HL-60/S4 (cell line): ENCODE data around the gene GM2A.
"Not testable (repeated sequence)": the region's sequence is repeated elsewhere in the genome, so short reads cannot be mapped to it uniquely, and the experiment has no call there.

ENCODE experiments used
- in situ Hi-C: fragments of 300-500 bp; cut with MboI; formaldehyde crosslinking; loops from 2 replicates; pipeline ENCODE4 v1.14.3; 2022; ENCODE audit warnings: low sequenced_read_pairs

Gene GM2A

GRCh38 chr5:151227918-151228447 is 25.0 kb upstream of the GM2A start:
- in situ Hi-C loops, result no loop called here

GRCh38 chr5:151228986-151229385 is 24.0 kb upstream of the GM2A start:
- in situ Hi-C loops, result no loop called here

DNA sequence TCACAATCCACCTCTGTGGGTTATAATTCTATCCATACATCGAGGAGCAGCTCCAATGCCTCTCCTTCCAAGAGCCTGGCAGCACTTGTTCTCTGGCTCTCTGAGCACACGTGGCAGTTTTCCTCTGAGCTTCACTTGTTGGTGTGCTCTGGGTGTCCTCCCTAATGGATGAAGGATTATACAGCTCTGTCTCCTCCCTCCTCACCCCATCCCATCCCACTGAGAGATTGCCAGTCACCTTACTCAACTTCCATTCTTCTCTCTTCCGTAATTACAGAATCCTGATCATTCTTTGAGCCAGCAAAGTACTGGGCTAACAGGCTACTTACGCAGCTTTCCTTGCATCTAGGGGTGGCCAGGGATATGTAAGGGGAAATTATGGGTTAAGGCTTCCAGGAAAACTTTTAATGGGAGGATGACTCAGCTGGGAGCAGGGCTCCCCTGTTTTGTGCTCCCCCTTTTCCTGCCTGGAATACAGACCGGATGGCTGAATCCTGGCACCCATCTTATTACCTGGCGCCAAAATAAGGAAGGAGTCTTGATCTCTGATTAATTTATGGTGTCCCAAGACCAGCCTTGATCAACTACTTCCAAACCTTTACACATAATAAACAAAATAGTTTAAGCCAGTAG is 22.8 kb upstream of the GM2A start:
- in situ Hi-C loops, result no loop called here

- in situ Hi-C loops, result no loop called here
Measured at GRCh38 chr5:151231359-151231758, 21.6 kb upstream of the GM2A start.

- in situ Hi-C loops, result no loop called here
Measured at GRCh38 chr5:151233616-151234085, 19.3 kb upstream of the GM2A start.

DNA sequence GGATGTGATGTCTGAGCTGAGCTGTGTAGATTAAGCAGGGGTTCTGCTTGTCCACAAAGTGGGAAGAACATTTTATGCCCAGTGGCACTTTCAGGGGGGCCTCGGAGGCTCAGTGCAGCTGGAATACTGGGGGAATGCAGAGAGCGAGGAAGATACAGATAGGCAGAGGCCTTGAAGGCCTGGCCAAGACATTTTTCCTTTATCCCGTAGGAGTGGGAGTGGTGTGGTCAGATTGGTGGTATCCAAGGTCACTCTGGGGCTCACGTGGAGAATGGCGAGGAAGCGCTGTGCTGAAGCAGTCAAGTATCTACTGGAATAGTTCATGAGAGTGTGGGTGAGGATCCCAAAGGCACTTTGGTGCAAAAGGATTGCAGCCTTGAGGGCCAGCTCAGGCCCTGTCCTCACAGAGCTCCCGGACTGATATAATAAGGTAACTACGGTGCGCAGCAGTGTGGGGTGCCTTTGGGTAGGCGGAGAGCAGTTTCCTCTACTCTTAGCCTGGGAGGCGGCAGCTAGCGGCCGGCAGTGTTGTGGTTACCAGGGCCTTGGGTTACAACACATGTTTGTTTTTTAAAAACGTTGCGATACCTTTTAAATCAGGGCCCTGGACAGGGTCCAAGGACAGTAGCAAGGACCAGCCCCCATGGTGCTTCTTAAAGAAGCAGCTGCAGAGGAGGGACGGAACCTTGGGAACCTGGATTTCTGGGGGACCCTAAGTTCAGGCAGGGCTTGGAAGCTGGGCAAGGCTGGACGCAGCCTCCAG is 18.3 kb upstream of the GM2A start:
- in situ Hi-C loops, result no loop called here

DNA sequence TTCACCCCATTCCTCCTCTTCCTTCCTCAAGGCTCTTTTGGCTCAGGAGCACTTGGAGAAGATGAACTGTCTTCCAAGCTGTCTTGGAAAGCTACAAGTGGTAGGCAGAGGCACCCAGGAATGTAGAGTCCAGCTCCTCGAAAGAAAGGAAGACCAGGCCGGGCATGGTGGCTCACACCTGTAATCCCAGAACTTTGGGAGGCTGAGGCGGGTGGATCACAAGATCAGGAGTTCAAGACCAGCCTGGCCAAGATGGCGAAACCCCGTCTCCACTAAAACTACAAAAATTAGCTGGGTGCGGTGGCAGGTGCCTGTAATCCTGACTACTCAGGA is 17.8 kb upstream of the GM2A start:
- in situ Hi-C loops, result not testable (repeated sequence)

DNA sequence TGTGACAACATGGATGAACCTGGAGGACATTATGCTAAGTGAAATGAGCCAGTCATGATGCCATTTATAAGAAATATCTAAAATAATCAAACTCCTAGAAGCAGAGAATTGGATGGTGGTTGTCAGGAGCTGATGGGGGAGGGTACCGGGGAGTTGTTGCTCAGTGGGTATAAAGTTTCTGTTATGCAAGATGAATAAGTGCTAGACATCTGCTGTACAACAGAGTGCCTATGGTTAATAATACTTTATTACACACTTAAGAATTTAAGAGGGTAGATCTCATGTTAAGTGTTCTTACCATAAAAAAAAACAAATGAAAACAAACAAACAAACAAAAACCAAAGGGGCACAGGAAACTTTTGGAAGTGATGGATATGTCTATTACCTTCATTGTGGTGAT is 16.1 kb upstream of the GM2A start:
- in situ Hi-C loops, result no loop called here

DNA sequence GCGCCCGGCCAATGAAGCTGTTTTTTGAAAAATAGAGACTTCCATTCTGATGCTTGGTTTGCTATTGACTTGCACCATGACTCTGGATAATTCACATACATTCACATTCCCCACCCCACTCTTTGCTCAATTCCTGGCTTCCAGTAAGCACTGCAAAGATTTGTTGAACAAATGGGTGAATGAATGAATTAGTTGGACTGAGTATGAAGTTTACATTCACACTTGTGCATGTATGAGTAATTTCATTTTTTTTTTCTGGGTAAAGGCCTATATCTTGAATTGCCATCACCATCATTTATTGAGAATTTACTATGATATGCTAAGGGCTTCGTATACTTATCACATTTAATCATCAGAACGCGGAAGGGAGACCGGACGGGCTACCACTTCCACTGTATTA is 15.3 kb upstream of the GM2A start:
- in situ Hi-C loops, result no loop called here

DNA sequence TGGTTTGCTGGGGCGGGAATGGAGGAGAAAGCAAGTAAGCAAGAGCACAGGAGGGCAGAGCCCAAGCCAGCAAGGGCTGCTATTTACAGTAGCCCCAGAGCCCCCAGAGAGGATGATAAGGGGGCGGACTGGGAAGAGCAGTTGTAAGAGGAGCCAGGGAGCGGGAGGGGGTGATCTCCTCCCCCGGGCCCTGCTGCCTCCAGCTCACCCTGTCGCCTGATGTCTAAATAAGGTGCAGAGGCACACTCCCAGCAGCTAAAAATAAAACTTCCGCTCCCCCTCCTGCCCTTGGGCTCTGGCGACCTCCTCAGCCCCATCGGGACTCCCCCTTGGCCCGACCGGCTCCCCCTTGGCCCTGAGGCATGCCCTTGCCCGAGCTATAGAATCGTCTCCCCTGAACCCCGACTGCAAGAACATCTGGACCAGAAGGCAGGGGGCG is 14.7 kb upstream of the GM2A start:
- in situ Hi-C loops, result no loop called here

DNA sequence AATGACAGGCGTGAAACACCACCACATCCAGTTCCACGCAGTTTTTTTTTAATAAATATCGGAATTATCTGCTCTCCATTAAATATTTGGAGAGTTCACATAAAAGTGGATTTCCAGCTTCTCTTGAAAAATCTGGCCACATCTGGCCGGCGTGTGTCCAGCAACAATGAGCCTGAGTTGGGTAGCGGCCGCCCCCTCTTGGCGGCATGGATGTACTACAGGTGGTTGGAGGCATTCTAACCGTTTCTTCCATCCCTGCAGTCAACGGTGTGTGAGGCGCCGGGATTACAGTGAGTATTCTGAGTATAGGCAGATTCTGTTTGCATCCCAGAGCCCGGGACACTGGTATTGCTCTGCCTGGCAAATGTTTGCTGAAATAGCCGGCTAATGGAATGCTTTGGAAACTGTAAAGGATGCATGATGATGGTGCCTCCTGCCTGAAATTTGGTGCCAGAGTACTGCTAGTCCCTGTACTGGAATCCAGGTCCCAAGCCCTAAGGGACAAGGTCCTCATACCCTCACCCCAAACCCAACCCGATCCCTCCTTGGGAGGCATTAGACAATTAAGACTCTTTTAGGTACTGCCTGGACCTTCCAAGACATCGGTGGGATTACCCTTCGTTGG is 13.6 kb upstream of the GM2A start:
- in situ Hi-C loops, result no loop called here

- in situ Hi-C loops, result not testable (repeated sequence)
Measured at GRCh38 chr5:151240268-151240835, 12.6 kb upstream of the GM2A start.

GRCh38 chr5:151240924-151241635 is 11.9 kb upstream of the GM2A start:
- in situ Hi-C loops, result no loop called here

- in situ Hi-C loops, result no loop called here
Measured at GRCh38 chr5:151243127-151243526, 9.9 kb upstream of the GM2A start.

GRCh38 chr5:151243564-151243963 is 9.4 kb upstream of the GM2A start:
- in situ Hi-C loops, result no loop called here

- in situ Hi-C loops, result no loop called here
Measured at GRCh38 chr5:151244206-151244605, 8.8 kb upstream of the GM2A start.

GRCh38 chr5:151245680-151246219 is 7.2 kb upstream of the GM2A start:
- in situ Hi-C loops, result no loop called here

GRCh38 chr5:151248651-151249050 is 4.3 kb upstream of the GM2A start:
- in situ Hi-C loops, result no loop called here

DNA sequence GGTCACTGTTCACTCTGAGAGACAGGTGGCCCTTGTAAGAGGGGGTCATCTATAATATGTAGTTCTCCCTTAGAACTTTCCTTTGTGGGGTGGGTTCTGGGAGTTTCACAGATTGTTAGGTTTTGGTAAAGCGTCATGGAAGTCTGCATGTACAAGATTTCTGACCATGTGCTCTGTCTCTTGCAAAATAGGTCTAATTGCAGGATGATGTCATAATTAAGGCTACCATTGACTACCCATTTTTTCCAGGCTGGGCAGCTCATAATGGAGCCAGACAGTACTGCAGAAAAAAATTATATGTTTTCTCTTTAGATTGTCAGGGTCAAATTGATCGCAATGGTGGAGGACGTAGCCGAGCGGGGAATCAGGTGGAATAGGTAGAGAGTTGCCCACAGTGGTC is 3.7 kb upstream of the GM2A start:
- in situ Hi-C loops, result no loop called here

DNA sequence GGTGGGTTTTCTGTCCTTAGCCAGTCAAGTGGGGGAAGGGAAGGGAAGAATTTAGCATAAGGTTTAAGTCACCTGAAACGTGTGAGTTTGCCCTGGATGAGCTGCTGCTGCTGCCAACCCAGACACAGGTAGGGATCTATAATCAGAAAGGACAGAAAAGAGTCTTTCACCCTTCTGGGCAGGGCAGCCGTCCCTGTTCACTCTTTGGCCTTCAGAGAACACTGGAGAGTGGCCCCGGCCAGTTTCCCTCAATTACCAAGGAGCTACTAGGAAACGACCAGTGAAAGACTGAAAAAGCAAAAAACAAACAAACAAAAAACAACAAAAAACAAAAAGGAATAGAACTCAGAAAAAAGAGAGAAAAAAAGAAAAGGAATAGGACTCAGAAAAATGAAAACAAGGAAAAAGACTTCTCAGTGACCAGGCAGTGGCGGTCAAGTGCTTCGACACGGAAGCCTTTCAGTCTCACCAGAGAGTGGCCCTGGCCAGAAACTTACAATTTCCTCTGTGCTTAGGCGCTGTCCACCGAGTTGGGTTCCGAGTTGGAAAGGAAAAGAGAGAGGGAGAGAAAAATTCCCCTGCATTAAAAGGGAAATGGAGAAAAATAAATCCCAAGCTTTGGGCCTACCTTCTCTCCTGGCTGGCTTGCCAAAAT is 2.5 kb upstream of the GM2A start:
- in situ Hi-C loops, result no loop called here
